ENCODE data around the gene IFNL2.

DNA sequence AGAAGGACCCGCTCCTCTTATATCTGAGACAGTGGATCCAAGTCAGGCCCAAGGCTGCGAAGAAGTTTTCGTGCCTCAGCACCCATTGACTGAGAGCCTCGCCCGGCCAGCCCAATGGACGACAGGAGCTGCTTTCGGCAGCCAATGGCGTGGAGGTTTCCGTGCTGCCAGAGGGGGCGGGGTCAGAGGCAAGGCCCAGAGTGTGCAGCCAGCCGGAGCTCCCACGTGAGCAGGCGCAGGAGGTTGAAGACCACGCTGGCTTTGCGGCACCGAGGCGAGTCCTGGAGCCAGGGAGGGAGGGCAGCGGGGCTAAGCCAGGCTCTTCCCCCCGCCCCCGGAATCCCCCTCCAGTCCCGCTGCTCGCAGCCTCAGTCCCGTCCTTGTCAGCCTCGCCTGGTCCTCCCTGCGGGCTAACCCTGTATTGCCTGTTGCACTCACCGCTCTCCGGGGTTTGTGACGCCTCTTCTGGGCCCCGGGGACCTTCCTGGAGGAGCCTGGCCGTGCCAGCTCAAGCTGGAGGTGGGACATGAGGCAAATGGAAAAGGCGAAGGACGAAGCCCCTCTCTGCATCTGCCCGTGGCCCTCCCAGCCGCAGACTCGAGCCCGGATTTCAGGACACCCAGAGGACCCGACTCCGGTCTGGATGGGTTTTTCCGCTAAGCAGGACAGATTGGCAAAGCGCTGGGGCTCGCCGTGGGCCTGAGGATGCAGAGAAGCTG lies 21.1 kb upstream of the IFNL2 start:
- TF ChIP-seq HDAC1 (IDR thresholded peaks at IDR 0.05): no peak
- TF ChIP-seq, protein P1, sequence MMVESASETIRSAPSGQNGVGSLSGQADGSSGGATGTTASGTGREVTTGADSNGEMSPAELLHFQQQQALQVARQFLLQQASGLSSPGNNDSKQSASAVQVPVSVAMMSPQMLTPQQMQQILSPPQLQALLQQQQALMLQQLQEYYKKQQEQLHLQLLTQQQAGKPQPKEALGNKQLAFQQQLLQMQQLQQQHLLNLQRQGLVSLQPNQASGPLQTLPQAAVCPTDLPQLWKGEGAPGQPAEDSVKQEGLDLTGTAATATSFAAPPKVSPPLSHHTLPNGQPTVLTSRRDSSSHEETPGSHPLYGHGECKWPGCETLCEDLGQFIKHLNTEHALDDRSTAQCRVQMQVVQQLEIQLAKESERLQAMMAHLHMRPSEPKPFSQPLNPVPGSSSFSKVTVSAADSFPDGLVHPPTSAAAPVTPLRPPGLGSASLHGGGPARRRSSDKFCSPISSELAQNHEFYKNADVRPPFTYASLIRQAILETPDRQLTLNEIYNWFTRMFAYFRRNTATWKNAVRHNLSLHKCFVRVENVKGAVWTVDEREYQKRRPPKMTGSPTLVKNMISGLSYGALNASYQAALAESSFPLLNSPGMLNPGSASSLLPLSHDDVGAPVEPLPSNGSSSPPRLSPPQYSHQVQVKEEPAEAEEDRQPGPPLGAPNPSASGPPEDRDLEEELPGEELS (CRISPR knock-in tag; IDR thresholded peaks at IDR 0.05; ENCODE audit: borderline replicate concordance): no peak
- no peak for TF ChIP-seq NCOR1 (IDR thresholded peaks at IDR 0.05)
- TF ChIP-seq, protein P2, sequence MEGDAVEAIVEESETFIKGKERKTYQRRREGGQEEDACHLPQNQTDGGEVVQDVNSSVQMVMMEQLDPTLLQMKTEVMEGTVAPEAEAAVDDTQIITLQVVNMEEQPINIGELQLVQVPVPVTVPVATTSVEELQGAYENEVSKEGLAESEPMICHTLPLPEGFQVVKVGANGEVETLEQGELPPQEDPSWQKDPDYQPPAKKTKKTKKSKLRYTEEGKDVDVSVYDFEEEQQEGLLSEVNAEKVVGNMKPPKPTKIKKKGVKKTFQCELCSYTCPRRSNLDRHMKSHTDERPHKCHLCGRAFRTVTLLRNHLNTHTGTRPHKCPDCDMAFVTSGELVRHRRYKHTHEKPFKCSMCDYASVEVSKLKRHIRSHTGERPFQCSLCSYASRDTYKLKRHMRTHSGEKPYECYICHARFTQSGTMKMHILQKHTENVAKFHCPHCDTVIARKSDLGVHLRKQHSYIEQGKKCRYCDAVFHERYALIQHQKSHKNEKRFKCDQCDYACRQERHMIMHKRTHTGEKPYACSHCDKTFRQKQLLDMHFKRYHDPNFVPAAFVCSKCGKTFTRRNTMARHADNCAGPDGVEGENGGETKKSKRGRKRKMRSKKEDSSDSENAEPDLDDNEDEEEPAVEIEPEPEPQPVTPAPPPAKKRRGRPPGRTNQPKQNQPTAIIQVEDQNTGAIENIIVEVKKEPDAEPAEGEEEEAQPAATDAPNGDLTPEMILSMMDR (IDR thresholded peaks at IDR 0.05 in 2 of 3, conservative IDR thresholded peaks at IDR 0.05 in 1 of 3; ENCODE audit: insufficient read depth in 2 of 3, low read depth in 1 of 3, low read length in 3 of 3): no peak
- TF ChIP-seq, protein P3, sequence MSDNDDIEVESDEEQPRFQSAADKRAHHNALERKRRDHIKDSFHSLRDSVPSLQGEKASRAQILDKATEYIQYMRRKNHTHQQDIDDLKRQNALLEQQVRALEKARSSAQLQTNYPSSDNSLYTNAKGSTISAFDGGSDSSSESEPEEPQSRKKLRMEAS (CRISPR knock-in tag; IDR thresholded peaks at IDR 0.05): no peak
- TF ChIP-seq KAT7 (CRISPR knock-in tag; IDR thresholded peaks at IDR 0.05; ENCODE audit: borderline replicate concordance): no peak

Data from K562 (cell line).